Testis (tissue), 2 donors: ENCODE results near the gene NMBR.

Experiments
- CTCF ChIP-seq, 3 experiments: fragments of 450-650 bp in 2 of 3; fragments of 200-600 bp in 1 of 3; sonication (generic) in 1 of 3; IDR thresholded peaks; one replicate each; pipeline ENCODE4 v1.5.1; 2016 to 2019; ENCODE audit warnings: antibody characterized with exemption in 3 of 3, mild to moderate bottlenecking in 2 of 3, moderate library complexity in 1 of 3
- POLR2A ChIP-seq: fragments of 450-650 bp; IDR thresholded peaks from one replicate; pipeline ENCODE4 v1.6.1; 2017; ENCODE audit warnings: antibody characterized with exemption, mild to moderate bottlenecking, moderate library complexity

- TF ChIP-seq CTCF (IDR thresholded peaks at IDR 0.05) (no peak), POLR2A (no peak)
Measured at GRCh38 chr6:142075516-142076101, 71.3 kb downstream of the NMBR start.
